ENCODE results near the gene LYRM2.

DNA sequence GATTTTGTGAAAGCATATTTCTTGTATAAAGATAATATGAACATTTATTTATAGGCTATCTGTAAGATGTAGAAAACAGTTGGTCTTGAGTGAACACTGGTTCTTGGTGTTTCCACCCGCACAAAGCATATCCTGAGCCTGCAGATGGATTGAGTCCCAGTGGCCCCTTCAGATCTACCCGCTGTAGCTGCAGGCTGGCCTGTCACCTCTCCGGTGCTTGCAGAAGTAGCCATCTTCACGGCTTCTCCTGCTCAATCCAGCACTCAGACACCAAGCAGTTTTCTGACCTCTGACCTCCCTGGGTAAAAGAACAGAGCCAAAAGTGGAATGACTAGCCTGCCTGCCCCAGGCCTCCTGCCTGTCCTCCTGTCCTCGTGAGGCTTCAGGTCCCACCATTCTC is 22.7 kb downstream of the LYRM2 start:
- TF ChIP-seq CHD1 (IDR thresholded peaks at IDR 0.05; ENCODE audit: low read depth, low read length) = no peak
- no peak for TF ChIP-seq GTF2F1 (IDR thresholded peaks at IDR 0.05; ENCODE audit: borderline replicate concordance, low read depth, low read length)
- TF ChIP-seq, protein P1, sequence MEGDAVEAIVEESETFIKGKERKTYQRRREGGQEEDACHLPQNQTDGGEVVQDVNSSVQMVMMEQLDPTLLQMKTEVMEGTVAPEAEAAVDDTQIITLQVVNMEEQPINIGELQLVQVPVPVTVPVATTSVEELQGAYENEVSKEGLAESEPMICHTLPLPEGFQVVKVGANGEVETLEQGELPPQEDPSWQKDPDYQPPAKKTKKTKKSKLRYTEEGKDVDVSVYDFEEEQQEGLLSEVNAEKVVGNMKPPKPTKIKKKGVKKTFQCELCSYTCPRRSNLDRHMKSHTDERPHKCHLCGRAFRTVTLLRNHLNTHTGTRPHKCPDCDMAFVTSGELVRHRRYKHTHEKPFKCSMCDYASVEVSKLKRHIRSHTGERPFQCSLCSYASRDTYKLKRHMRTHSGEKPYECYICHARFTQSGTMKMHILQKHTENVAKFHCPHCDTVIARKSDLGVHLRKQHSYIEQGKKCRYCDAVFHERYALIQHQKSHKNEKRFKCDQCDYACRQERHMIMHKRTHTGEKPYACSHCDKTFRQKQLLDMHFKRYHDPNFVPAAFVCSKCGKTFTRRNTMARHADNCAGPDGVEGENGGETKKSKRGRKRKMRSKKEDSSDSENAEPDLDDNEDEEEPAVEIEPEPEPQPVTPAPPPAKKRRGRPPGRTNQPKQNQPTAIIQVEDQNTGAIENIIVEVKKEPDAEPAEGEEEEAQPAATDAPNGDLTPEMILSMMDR (IDR thresholded peaks at IDR 0.05; ENCODE audit: control extremely low read depth in 1 of 3, insufficient read depth in 1 of 3, low read depth in 1 of 3, low read length in 3 of 3) = no peak
- no peak for TF ChIP-seq CBX5 (IDR thresholded peaks at IDR 0.05; ENCODE audit: low read depth, low read length)
